ENCODE measurements around the gene HES3. TPM values are rescaled to one million over a fixed set of nuclear protein-coding genes. Genes with fewer than 3 reads are reported as not detected.

Gene HES3
- total and polyA plus RNA-seq, 2 of the 4 experiments (the other 2 are of a cell fraction), result not detected

DNA sequence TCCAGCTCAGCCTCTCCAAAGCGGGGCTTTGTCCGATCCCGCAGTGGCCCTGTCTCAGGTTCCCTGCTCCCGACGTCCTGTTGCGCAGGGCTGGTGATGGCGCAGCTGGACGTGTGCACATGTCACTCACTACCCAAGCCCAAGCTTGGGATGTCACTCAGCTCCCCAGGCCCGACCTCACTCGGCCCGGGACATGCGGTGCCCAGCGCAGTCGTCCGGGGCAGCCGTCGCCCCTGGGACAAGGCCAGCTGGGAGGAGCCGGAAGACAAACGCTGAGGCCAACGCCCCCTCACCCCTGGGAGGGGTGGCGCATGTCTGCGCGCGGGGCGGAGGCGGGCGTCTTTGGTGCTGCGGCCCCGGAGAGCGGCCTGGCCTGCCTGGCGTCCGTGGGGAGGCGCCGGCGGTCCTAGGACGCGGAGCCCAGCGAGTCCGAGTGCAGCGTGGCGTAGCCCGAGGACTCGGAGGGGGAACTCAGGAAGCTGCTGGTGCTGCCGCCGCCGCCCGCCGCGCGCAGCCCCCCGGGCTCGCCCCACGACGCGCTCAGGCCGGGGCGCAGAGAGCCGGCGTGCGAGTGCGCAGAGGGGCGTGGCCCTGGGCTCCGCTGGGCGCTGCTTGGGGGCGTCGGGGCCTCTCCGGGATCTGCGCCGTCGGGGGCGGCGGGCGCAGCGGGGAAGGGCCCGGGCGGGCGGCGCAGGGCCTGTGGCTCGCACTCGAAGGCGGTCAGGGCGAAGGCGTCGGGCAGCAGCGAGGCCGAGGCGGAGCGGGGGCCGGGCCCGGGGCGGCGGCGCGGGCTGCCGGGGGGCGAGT is 5.2 kb downstream of the HES3 start:
- Histone ChIP-seq H3K23ac (ENCODE audit: low read depth, low read length) (no peak overlapping the region), H3K4ac (ENCODE audit: low read depth, low read length) (no peak overlapping the region), H2AK9ac (replicated peaks; ENCODE audit: low read depth, low read length, poor library complexity) (no peak overlapping the region), H2AK5ac (ENCODE audit: low read depth, low read length) (no peak overlapping the region), H3K18ac (ENCODE audit: low read depth, low read length) (no peak overlapping the region), H2BK120ac (ENCODE audit: low read depth, low read length) (no peak overlapping the region), H3K79me1 (ENCODE audit: low read depth in 1 of 2, low read length in 2 of 2) (no peaks in the 10 kb centered on the region), H3K36me3 (ENCODE audit: control insufficient read depth, insufficient read depth, low read length) (no peaks in the 10 kb centered on the region), H2AFZ (replicated peaks; ENCODE audit: low read length, poor library complexity) (peak overlapping the region; percentile 56), H3K4me2 (ENCODE audit: low read depth, low read length) (no peak overlapping the region), H3K9ac (ENCODE audit: low read depth, low read length) (no peak overlapping the region), H3K27ac (ENCODE audit: insufficient read depth, low read length) (no peak overlapping the region), H2BK15ac (ENCODE audit: low read depth, low read length) (no peak overlapping the region), H3K9me3 (ENCODE audit: control insufficient read depth, insufficient read depth, low read length) (no peaks in the 10 kb centered on the region), H3K4me1 (ENCODE audit: control insufficient read depth, insufficient read depth, low read length) (no peaks in the 10 kb centered on the region), H3K9me1 (ENCODE audit: insufficient read depth, low read length) (no peaks in the 10 kb centered on the region), H4K91ac (ENCODE audit: insufficient read depth, low read depth, low read length) (no peak overlapping the region), H3K56ac (ENCODE audit: extremely low read depth, insufficient read depth, low read length) (no peak overlapping the region), H2BK5ac (ENCODE audit: low read depth, low read length, poor library complexity, severe bottlenecking) (no peak overlapping the region), H3K27me3 (ENCODE audit: control insufficient read depth, insufficient read depth, low read length) (peaks cover 41% of the 10 kb centered on the region), H4K5ac (ENCODE audit: low read depth, low read length) (no peak overlapping the region), H4K8ac (ENCODE audit: low read depth in 2 of 2, low read length in 2 of 2) (no peak overlapping the region), H4K20me1 (ENCODE audit: insufficient read depth, low read length) (peaks cover 16% of the 10 kb centered on the region), H2BK20ac (ENCODE audit: low read depth, low read length) (no peak overlapping the region), H3K14ac (replicated peaks; ENCODE audit: low read depth, low read length) (no peak overlapping the region), H3K4me3 (ENCODE audit: insufficient read depth, low read depth, low read length) (no peak overlapping the region)
- 13% methylated on average over 69 of the region's 96 CpGs; no CpG with 5 or more reads in 1 of the 2 experiments for WGBS, 2 experiments (ENCODE audit: extremely low coverage in 2 of 2, insufficient read length in 1 of 2)
- DNase-seq, result no peak
- POLR2A ChIA-PET (ENCODE audit: unreplicated experiment), result no interaction called here
- no TSS peak for BruUV-seq (replicated peaks)
- intact Hi-C loops (cut with micrococcal nuclease) (loop anchor here (5.0 kb wide), 1 partner anchor 243 kb away; the partner anchor contains the start of gene PLEKHG5), in situ Hi-C loops (cut with MboI; ENCODE audit: low sequenced_read_pairs) (loop anchor here (5.0 kb wide), 1 partner anchor 93 kb away; no protein-coding TSS in a partner anchor), dilution Hi-C loops (cut with HindIII; ENCODE audit: low sequenced_read_pairs, unreplicated experiment) (no loop called here)
- TF ChIP-seq POLR2A (IDR thresholded peaks at IDR 0.05; ENCODE audit: low read depth, low read length), result no peak
- TF ChIP-seq BHLHE40 (IDR thresholded peaks at IDR 0.05; ENCODE audit: low read depth, low read length), result no peak
- no peak for TF ChIP-seq CHD1 (IDR thresholded peaks at IDR 0.05; ENCODE audit: low read depth, low read length)
- TF ChIP-seq FOS (IDR thresholded peaks at IDR 0.05; ENCODE audit: low read depth, low read length), result no peak
- no peak for TF ChIP-seq MAZ (IDR thresholded peaks at IDR 0.05; ENCODE audit: borderline replicate concordance, low read depth, low read length)
- no peak for TF ChIP-seq MAFK (IDR thresholded peaks at IDR 0.05; ENCODE audit: low read depth, low read length)
- TF ChIP-seq RCOR1 (IDR thresholded peaks at IDR 0.05; ENCODE audit: insufficient replicate concordance, low read length), result no peak
- no peak for TF ChIP-seq RFX5 (IDR thresholded peaks at IDR 0.05; ENCODE audit: low read depth, low read length)
- no peak for TF ChIP-seq RAD21 (IDR thresholded peaks at IDR 0.05; ENCODE audit: low read length)
- no peak for TF ChIP-seq USF2 (IDR thresholded peaks at IDR 0.05; ENCODE audit: low read depth, low read length)
- CTCF ChIA-PET, result interaction anchor here (0.8 to 1.5 kb wide), 2 partner anchors 11 to 97 kb away, joined by 3 to 6 read pairs; no protein-coding TSS in a partner anchor
- ATAC-seq (ENCODE audit: low read depth), result 0 out of 2 replicates have a peak, but pooled peaks have one; percentile 1

All from IMR-90 (cell line).